ENCODE measurements around the gene MAP4K2. TPM values are rescaled to one million over a fixed set of nuclear protein-coding genes. Genes with fewer than 3 reads are reported as not detected.
A peak's percentile ranks its signal among the peaks of the same experiment; 100 is the strongest.
"Not testable (repeated sequence)": the region's sequence is repeated elsewhere in the genome, so short reads cannot be mapped to it uniquely, and the experiment has no call there.

MAP4K2 gene
- polyA plus RNA-seq, 3 donors = 9.9 to 38.0 (median 12.6) TPM

DNA sequence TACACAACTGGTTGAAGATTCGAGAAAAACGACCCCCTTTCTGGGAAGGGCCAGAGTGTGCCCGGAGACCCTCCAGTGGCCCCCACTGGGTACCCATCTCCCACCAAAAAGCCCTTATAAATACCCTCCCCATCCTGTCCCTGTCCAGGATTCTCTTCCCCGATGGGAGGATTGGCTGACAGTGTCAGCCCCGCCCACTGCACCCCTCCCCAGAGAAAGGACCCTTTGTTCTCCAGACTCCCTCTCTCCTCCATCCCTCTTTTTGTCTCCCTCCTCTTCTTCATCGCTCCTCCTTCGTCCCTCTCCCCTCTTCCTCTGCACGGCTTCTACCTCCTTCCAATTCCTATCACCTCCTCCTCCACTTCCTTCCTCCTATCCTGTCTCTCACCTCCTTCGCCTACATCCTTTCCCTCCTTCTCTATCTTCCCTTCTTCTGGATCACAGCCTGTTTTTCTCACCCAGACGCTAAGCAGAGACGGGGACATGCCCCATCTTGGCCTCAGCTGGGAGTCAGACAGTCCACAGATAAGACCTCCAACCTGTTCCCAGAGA is 20.6 kb upstream of the MAP4K2 start:
- H3K36me3 ChIP-seq (replicated peaks in 1 of 2; ENCODE audit: control insufficient read depth in 1 of 2, insufficient read depth in 2 of 2, low read length in 2 of 2) = no peaks in the 10 kb centered on the region
- no peak for DNase-seq
- intact Hi-C loops (cut with micrococcal nuclease) = no loop called here
- H3K79me2 ChIP-seq (ENCODE audit: insufficient read depth, low read length) = no peaks in the 10 kb centered on the region
- WGBS (ENCODE audit: insufficient coverage) = 79% methylated on average over 9 of the region's 11 CpGs
- no peak overlapping the region for H3K4me2 ChIP-seq (replicated peaks; ENCODE audit: extremely low read depth, low read length, poor library complexity, severe bottlenecking)
- TF ChIP-seq, protein P1, sequence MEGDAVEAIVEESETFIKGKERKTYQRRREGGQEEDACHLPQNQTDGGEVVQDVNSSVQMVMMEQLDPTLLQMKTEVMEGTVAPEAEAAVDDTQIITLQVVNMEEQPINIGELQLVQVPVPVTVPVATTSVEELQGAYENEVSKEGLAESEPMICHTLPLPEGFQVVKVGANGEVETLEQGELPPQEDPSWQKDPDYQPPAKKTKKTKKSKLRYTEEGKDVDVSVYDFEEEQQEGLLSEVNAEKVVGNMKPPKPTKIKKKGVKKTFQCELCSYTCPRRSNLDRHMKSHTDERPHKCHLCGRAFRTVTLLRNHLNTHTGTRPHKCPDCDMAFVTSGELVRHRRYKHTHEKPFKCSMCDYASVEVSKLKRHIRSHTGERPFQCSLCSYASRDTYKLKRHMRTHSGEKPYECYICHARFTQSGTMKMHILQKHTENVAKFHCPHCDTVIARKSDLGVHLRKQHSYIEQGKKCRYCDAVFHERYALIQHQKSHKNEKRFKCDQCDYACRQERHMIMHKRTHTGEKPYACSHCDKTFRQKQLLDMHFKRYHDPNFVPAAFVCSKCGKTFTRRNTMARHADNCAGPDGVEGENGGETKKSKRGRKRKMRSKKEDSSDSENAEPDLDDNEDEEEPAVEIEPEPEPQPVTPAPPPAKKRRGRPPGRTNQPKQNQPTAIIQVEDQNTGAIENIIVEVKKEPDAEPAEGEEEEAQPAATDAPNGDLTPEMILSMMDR (IDR thresholded peaks at IDR 0.05) = no peak
- Mint-ChIP-seq H3K9me3 (peaks cover 0 to 2% (median 0%) of the 10 kb centered on the region in 7 donors), H3K4me3 (no peak overlapping the region), H3K27me3 (ENCODE audit: low read depth in 3 of 3) (peaks cover 0 to 4% (median 0%) of the 10 kb centered on the region in 3 donors), H3K27ac (peak overlapping the region in 1 of 7 donors; percentile 78), H3K4me1 (no peaks in the 10 kb centered on the region), H3K36me3 (no peaks in the 10 kb centered on the region)
- H3K4me1 ChIP-seq (ENCODE audit: control insufficient read depth in 1 of 2, insufficient read depth in 2 of 2, low read length in 2 of 2) = no peaks in the 10 kb centered on the region
- no peak overlapping the region for H3K27ac ChIP-seq (ENCODE audit: low read depth in 1 of 2, low read length in 2 of 2)
- no peaks in the 10 kb centered on the region for H3K9me3 ChIP-seq (replicated peaks in 1 of 2; ENCODE audit: control insufficient read depth in 1 of 2, insufficient read depth in 1 of 2, low read length in 2 of 2)
- no peak overlapping the region for H3K4me3 ChIP-seq (replicated peaks in 1 of 3; ENCODE audit: low read depth in 2 of 3, low read length in 3 of 3)
- H3K9ac ChIP-seq (ENCODE audit: insufficient read depth, low read length, poor library complexity, severe bottlenecking) = no peak overlapping the region
- no peaks in the 10 kb centered on the region for H4K20me1 ChIP-seq (ENCODE audit: insufficient read depth, low read length)
- H3K27me3 ChIP-seq (ENCODE audit: control insufficient read depth in 2 of 2, insufficient read depth in 2 of 2, low read length in 2 of 2) = no peaks in the 10 kb centered on the region
- H2AFZ ChIP-seq (ENCODE audit: insufficient read depth, low read depth, low read length, poor library complexity, severe bottlenecking) = no peak overlapping the region

DNA sequence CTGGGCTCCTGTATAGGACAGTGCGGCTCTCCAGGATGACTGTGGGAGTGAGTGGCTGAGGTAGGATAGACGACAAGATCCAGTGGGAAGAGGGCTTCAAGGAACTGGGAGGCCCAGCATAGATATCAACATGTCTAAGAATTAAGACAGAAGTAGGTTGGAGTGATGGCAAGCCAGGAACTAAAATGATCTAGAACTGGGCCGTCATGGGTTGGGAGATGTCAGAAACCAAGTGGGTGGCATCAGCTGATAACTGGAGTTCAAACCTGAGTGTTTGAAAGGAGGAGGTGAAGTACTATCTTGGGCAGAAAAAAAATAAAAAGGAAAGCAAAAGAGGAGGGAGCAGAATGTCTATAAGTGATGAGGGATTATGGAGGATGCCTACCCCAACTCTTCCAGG is 14.5 kb upstream of the MAP4K2 start:
- H3K4me3 Mint-ChIP-seq = no peak overlapping the region

DNA sequence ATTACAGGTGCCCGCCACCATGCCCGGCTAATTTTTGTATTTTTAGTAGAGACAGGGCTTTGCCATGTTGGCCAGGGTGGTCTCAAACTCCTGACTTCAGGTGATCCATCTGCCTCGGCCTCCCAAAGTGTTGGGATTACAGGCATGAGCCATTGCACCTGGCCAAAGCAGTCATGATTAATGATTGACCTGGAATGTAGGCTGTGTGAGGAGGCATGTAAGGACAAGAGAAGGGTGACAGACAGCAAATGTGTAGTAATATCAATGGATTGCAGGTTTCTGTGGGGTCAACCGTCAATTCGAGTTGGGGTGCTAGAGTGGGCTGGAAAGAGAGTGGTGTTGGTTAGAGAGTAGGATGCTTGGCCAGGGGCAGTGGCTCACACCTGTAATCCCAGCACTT is 12.4 kb upstream of the MAP4K2 start:
- H3K36me3 ChIP-seq (replicated peaks in 1 of 2; ENCODE audit: control insufficient read depth in 1 of 2, insufficient read depth in 2 of 2, low read length in 2 of 2); H3K4me3 ChIP-seq (replicated peaks in 1 of 3; ENCODE audit: low read depth in 2 of 3, low read length in 3 of 3); H3K9ac ChIP-seq (ENCODE audit: insufficient read depth, low read length, poor library complexity, severe bottlenecking); H3K27me3 ChIP-seq (ENCODE audit: control insufficient read depth in 2 of 2, insufficient read depth in 2 of 2, low read length in 2 of 2); H3K27ac Mint-ChIP-seq; DNase-seq; intact Hi-C loops (cut with micrococcal nuclease); H3K36me3 Mint-ChIP-seq; H3K9me3 Mint-ChIP-seq; H4K20me1 ChIP-seq (ENCODE audit: insufficient read depth, low read length); H3K79me2 ChIP-seq (ENCODE audit: insufficient read depth, low read length); H3K4me2 ChIP-seq (replicated peaks; ENCODE audit: extremely low read depth, low read length, poor library complexity, severe bottlenecking); H3K27ac ChIP-seq (ENCODE audit: low read depth in 1 of 2, low read length in 2 of 2); H3K4me1 Mint-ChIP-seq; H3K4me3 Mint-ChIP-seq; H3K4me1 ChIP-seq (ENCODE audit: control insufficient read depth in 1 of 2, insufficient read depth in 2 of 2, low read length in 2 of 2); H3K9me3 ChIP-seq (replicated peaks in 1 of 2; ENCODE audit: control insufficient read depth in 1 of 2, insufficient read depth in 1 of 2, low read length in 2 of 2); H2AFZ ChIP-seq (ENCODE audit: insufficient read depth, low read depth, low read length, poor library complexity, severe bottlenecking); H3K27me3 Mint-ChIP-seq (ENCODE audit: low read depth in 3 of 3): not testable (repeated sequence)
- 97% methylated on average over 3 of the region's 5 CpGs for WGBS (ENCODE audit: insufficient coverage)

More for the DNA sequence above, 14.5 kb upstream of the MAP4K2 start:
- no peaks in the 10 kb centered on the region for H3K4me1 ChIP-seq (ENCODE audit: control insufficient read depth in 1 of 2, insufficient read depth in 2 of 2, low read length in 2 of 2)
- no peaks in the 10 kb centered on the region for H3K27me3 ChIP-seq (ENCODE audit: control insufficient read depth in 2 of 2, insufficient read depth in 2 of 2, low read length in 2 of 2)
- H4K20me1 ChIP-seq (ENCODE audit: insufficient read depth, low read length) = no peaks in the 10 kb centered on the region
- Mint-ChIP-seq H3K27me3 (ENCODE audit: low read depth in 3 of 3) (peaks cover 0 to 4% (median 0%) of the 10 kb centered on the region in 3 donors), H3K4me1 (no peaks in the 10 kb centered on the region), H3K36me3 (no peaks in the 10 kb centered on the region), H3K27ac (peak overlapping the region in 1 of 7 donors; percentile 22), H3K9me3 (no peaks in the 10 kb centered on the region)
- no peak for DNase-seq
- TF ChIP-seq, protein P1 (IDR thresholded peaks at IDR 0.05) = no peak
- WGBS (ENCODE audit: insufficient coverage) = 85% methylated on average over 3 of the region's 3 CpGs
- H3K79me2 ChIP-seq (ENCODE audit: insufficient read depth, low read length) = no peaks in the 10 kb centered on the region
- H3K4me3 ChIP-seq (replicated peaks in 1 of 3; ENCODE audit: low read depth in 2 of 3, low read length in 3 of 3) = no peak overlapping the region
- no peak overlapping the region for H3K27ac ChIP-seq (ENCODE audit: low read depth in 1 of 2, low read length in 2 of 2)
- H3K9me3 ChIP-seq (replicated peaks in 1 of 2; ENCODE audit: control insufficient read depth in 1 of 2, insufficient read depth in 1 of 2, low read length in 2 of 2) = no peaks in the 10 kb centered on the region
- H3K9ac ChIP-seq (ENCODE audit: insufficient read depth, low read length, poor library complexity, severe bottlenecking) = no peak overlapping the region
- intact Hi-C loops (cut with micrococcal nuclease) = no loop called here
- H3K4me2 ChIP-seq (replicated peaks; ENCODE audit: extremely low read depth, low read length, poor library complexity, severe bottlenecking) = no peak overlapping the region
- H3K36me3 ChIP-seq (replicated peaks in 1 of 2; ENCODE audit: control insufficient read depth in 1 of 2, insufficient read depth in 2 of 2, low read length in 2 of 2) = no peaks in the 10 kb centered on the region
- no peak overlapping the region for H2AFZ ChIP-seq (ENCODE audit: insufficient read depth, low read depth, low read length, poor library complexity, severe bottlenecking)

Measured in CD14-positive monocyte (primary cell).